KMS-11 (cell line): ENCODE results near the gene ASPSCR1.
A peak's percentile ranks its signal among the peaks of the same experiment; 100 is the strongest.

Source experiments
- H2AFZ ChIP-seq: fragments of 200-600 bp; sonication (generic); 2 replicates; pipeline ENCODE4 v1.6.1; 2016; ENCODE audit warnings: antibody characterized with exemption, mixed run types, low read depth
- H3K27ac ChIP-seq: fragments of 200-600 bp; sonication (generic); 2 replicates; pipeline ENCODE4 v1.6.1; 2016; ENCODE audit warnings: mild to moderate bottlenecking, mixed run types
- H3K27me3 ChIP-seq: fragments of 200-600 bp; sonication (generic); 2 replicates; pipeline ENCODE4 v1.6.1; 2017; ENCODE audit warnings: mild to moderate bottlenecking, low read depth, mixed run types, moderate library complexity; ENCODE audit not compliant: insufficient read depth
- H3K36me3 ChIP-seq: fragments of 200-600 bp; sonication (generic); 2 replicates; pipeline ENCODE4 v1.6.1; 2017; ENCODE audit warnings: mild to moderate bottlenecking, mixed run types; ENCODE audit not compliant: insufficient read depth
- H3K4me1 ChIP-seq: fragments of 200-600 bp; sonication (generic); 2 replicates; pipeline ENCODE4 v1.6.1; 2016; ENCODE audit warnings: mild to moderate bottlenecking, low read depth, mixed run types; ENCODE audit not compliant: poor library complexity, severe bottlenecking
- H3K4me2 ChIP-seq: fragments of 200-600 bp; sonication (generic); 2 replicates; pipeline ENCODE4 v1.7.0; 2016; ENCODE audit warnings: mild to moderate bottlenecking, mixed run types
- H3K4me3 ChIP-seq: fragments of 200-600 bp; sonication (generic); IDR thresholded peaks from 2 replicates; pipeline ENCODE4 v1.6.1; 2017; ENCODE audit warnings: low read depth, low read length, mixed read lengths; ENCODE audit not compliant: insufficient read depth
- H3K79me2 ChIP-seq: fragments of 200-600 bp; sonication (generic); 2 replicates; pipeline ENCODE4 v1.6.1; 2016; ENCODE audit warnings: low read depth, mixed run types; ENCODE audit not compliant: insufficient read depth
- H3K9ac ChIP-seq: fragments of 200-600 bp; sonication (generic); 2 replicates; pipeline ENCODE4 v1.6.1; 2016; ENCODE audit warnings: mild to moderate bottlenecking, mixed run types
- H4K20me1 ChIP-seq: fragments of 200-600 bp; sonication (generic); 2 replicates; pipeline ENCODE4 v1.6.1; 2016; ENCODE audit warnings: mild to moderate bottlenecking, mixed run types; ENCODE audit not compliant: insufficient read depth
- TF ChIP-seq, protein P1 (sequence below): fragments of 200-600 bp; sonication (generic); conservative IDR thresholded peaks from 2 replicates; pipeline ENCODE4 v1.6.1; 2017; ENCODE audit warnings: low read depth, mild to moderate bottlenecking, antibody characterized with exemption, low read length, moderate library complexity, mixed read lengths

Gene ASPSCR1

DNA sequence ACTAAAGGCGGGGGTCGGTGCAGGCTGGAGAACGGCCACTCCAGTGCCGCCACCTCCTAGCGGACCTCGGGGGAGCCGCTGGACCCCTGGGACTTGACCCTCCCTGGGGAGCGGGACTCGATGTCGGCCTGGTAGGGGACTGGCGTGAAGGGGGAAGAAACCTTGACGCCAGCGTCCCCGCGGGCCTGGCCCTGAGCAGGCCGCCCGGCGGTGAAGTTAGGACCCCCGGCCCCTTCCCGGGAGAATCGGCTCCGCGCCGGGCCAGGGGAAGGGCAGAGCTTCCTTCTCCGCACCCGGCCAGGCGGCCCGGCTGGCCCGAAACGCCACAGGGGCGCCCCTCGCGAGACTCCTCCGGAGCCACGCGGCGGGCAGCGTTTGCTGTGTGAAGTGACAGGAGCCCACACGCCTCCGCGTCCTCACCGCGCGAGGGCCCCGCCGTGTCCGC is 87.8 kb downstream of the ASPSCR1 start:
- H2AFZ ChIP-seq, result 0 out of 2 replicates have a peak overlapping the region, but pooled peaks have one; percentile 26
- H3K79me2 ChIP-seq, result peaks cover 13% of the 10 kb centered on the region
- peak overlapping the region; percentile 85 for H3K9ac ChIP-seq
- TF ChIP-seq, protein P1, sequence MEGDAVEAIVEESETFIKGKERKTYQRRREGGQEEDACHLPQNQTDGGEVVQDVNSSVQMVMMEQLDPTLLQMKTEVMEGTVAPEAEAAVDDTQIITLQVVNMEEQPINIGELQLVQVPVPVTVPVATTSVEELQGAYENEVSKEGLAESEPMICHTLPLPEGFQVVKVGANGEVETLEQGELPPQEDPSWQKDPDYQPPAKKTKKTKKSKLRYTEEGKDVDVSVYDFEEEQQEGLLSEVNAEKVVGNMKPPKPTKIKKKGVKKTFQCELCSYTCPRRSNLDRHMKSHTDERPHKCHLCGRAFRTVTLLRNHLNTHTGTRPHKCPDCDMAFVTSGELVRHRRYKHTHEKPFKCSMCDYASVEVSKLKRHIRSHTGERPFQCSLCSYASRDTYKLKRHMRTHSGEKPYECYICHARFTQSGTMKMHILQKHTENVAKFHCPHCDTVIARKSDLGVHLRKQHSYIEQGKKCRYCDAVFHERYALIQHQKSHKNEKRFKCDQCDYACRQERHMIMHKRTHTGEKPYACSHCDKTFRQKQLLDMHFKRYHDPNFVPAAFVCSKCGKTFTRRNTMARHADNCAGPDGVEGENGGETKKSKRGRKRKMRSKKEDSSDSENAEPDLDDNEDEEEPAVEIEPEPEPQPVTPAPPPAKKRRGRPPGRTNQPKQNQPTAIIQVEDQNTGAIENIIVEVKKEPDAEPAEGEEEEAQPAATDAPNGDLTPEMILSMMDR, result no peak
- peak overlapping the region; percentile 46 for H3K27ac ChIP-seq
- H3K4me3 ChIP-seq, result no peak overlapping the region
- peak overlapping the region; percentile 98 for H3K4me2 ChIP-seq
- H3K27me3 ChIP-seq, result no peaks in the 10 kb centered on the region
- no peaks in the 10 kb centered on the region for H4K20me1 ChIP-seq
- peaks cover 7% of the 10 kb centered on the region for H3K36me3 ChIP-seq
- H3K4me1 ChIP-seq, result peaks cover 14% of the 10 kb centered on the region

GRCh38 chr17:82065638-82066303 is 88.3 kb downstream of the ASPSCR1 start, which contains the start of gene DUS1L:
DUS1L (minus strand) TSS chr17:82065804; CDS start chr17:82065059, 745 bp downstream.
- Histone ChIP-seq H2AFZ (peak within 1 kb of the TSS; percentile 62), H3K36me3 (peaks cover 6% of the 10 kb centered on the region), H3K4me1 (peaks cover 14% of the 10 kb centered on the region), H3K27me3 (no peaks in the 10 kb centered on the region; the same call in 1 of the 2 replicates), H3K4me3 (no peak within 1 kb of the TSS), H3K9ac (peak within 1 kb of the TSS; percentile 85), H3K79me2 (peaks cover 13% of the 10 kb centered on the region), H3K4me2 (peak within 1 kb of the TSS; percentile 98), H4K20me1 (no peaks in the 10 kb centered on the region), H3K27ac (peak within 1 kb of the TSS; percentile 46)
- TF ChIP-seq, protein P1, result no peak
